Gastrocnemius medialis (tissue), 4 donors: ENCODE data around the gene TRNP1. TPM values are rescaled to one million over a fixed set of nuclear protein-coding genes. Genes with fewer than 3 reads are reported as not detected.

ENCODE experiments used
- ATAC-seq, 2 donors: fragments of 150-250 bp; one replicate each; pipeline ENCODE4 v1.9.1; 2016
- DNase-seq, 2 donors: peaks; one replicate each; pipeline ENCODE4 v3.0.0-alpha.2; 2019
- H3K27ac ChIP-seq, 4 donors: fragments of 200-600 bp; sonication (generic); 1 replicate in 1 of 4; 2 replicates in 3 of 4; pipeline ENCODE4 v1.5.1; 2016 to 2018; ENCODE audit warnings: mild to moderate bottlenecking in 2 of 4, moderate library complexity in 1 of 4
- H3K27me3 ChIP-seq, 3 donors: fragments of 200-600 bp; sonication (generic) in 2 of 3; 1 replicate in 1 of 3; 2 replicates in 2 of 3; pipeline versions ENCODE4 v1.5.1 to v1.6.0; 2016 to 2019; ENCODE audit warnings: mild to moderate bottlenecking in 1 of 3, moderate library complexity in 1 of 3
- H3K36me3 ChIP-seq, 2 donors: fragments of 200-600 bp; sonication (generic) in 1 of 2; one replicate each; pipeline ENCODE4 v1.5.1; 2017 to 2018
- H3K4me1 ChIP-seq, 2 donors: fragments of 200-600 bp; sonication (generic) in 1 of 2; one replicate each; pipeline ENCODE4 v1.5.1; 2016 to 2017; ENCODE audit warnings: mild to moderate bottlenecking in 2 of 2
- H3K4me3 ChIP-seq, 4 donors: fragments of 200-600 bp; sonication (generic) in 3 of 4; 1 replicate in 1 of 4; 2 replicates in 3 of 4; pipeline ENCODE4 v1.5.1; 2016 to 2019; ENCODE audit warnings: mild to moderate bottlenecking in 2 of 4
- H3K9me3 ChIP-seq, 3 donors: fragments of 200-600 bp; sonication (generic) in 2 of 3; 1 replicate in 1 of 3; 2 replicates in 2 of 3; pipeline ENCODE4 v1.5.1; 2016 to 2019
- POLR2A ChIP-seq, 2 donors: fragments of 450-650 bp; IDR thresholded peaks; one replicate each; pipeline ENCODE4 v1.6.1; 2017; ENCODE audit warnings: antibody characterized with exemption in 2 of 2, mild to moderate bottlenecking in 2 of 2, moderate library complexity in 2 of 2
- in situ Hi-C, 4 donors: fragments of 200-750 bp; cut with MboI; loops; one replicate each; pipeline versions ENCODE4 v1.15.0 to v1.8.0; 2017; ENCODE audit warnings: low sequenced_read_pairs in 4 of 4
- intact Hi-C: fragments of 100-400 bp; cut with DNase I; formaldehyde crosslinking; loops from one replicate; pipeline ENCODE4 v1.15.1; 2023; ENCODE audit warnings: low total_unique reads
- total RNA-seq, 4 donors: library from RNA; depleted of rRNA; stranded (reverse); fragments of >200 nt; gene quantifications; one replicate each; pipeline versions ENCODE4 v1.1.0 to v1.2.3, GENCODE V29; 2016
- TF ChIP-seq, protein P1 (sequence below), 5 experiments: fragments of 450-650 bp in 3 of 5; fragments of 200-600 bp in 2 of 5; sonication (generic) in 2 of 5; IDR thresholded peaks in 4 of 5; conservative IDR thresholded peaks in 1 of 5; 1 replicate in 4 of 5; 2 replicates in 1 of 5; pipeline ENCODE4 v1.5.1; 2016 to 2019; ENCODE audit warnings: antibody characterized with exemption in 5 of 5, mild to moderate bottlenecking in 3 of 5, moderate library complexity in 3 of 5

The TRNP1 gene
- total RNA-seq, 4 donors from 2014 or later = 1.2 to 5.1 (median 2.0) TPM

DNA sequence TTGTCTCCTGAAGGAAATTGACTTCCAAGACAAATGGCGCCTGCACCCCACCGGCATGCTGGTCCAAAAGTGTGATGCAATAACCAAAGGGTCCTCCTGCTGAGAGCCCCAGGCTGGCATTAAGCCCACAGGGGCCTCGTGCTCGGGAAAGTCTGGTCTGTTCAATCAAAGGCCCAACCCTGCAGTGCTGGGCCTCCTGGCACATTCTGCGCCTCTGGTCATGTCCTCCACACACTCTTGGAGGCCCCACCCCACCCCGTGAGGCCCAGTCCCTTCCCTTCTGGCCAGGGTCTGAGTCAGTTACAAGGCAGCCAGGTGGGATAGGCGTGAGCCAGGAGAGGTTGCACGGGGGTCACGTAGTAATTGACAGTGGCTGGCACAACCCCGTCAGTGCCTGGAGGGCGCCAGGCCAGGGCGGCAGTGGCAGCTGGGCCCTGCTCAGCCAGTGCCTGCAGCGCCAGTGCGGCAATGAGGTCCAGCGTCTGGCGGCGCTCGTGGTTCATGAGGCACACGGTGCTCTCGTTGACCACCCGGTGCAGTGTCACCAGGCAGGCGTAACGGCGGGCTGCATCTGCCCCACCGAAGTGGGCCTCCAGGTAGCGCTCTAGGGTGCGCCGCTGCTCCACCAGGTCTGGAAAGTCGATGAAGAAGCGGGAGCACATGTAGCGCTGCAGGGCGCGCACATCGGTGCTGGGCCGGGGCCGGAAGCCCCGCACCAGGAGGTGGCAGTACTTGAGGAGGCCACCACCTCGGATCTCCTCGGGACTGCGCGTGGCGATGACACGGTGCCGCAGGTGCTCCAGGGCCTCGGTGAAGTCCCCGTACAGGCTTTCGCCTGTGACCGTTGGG is 12.4 kb downstream of the TRNP1 start:
- intact Hi-C loops = no loop called here
- DNase-seq (no peak), ATAC-seq (no peak)
- Histone ChIP-seq H3K36me3 (no peaks in the 10 kb centered on the region), H3K27me3 (no peaks in the 10 kb centered on the region), H3K4me3 (no peak overlapping the region), H3K9me3 (no peaks in the 10 kb centered on the region), H3K4me1 (peaks cover 0 to 2% of the 10 kb centered on the region in 2 donors), H3K27ac (no peak overlapping the region)
- TF ChIP-seq, protein P1, sequence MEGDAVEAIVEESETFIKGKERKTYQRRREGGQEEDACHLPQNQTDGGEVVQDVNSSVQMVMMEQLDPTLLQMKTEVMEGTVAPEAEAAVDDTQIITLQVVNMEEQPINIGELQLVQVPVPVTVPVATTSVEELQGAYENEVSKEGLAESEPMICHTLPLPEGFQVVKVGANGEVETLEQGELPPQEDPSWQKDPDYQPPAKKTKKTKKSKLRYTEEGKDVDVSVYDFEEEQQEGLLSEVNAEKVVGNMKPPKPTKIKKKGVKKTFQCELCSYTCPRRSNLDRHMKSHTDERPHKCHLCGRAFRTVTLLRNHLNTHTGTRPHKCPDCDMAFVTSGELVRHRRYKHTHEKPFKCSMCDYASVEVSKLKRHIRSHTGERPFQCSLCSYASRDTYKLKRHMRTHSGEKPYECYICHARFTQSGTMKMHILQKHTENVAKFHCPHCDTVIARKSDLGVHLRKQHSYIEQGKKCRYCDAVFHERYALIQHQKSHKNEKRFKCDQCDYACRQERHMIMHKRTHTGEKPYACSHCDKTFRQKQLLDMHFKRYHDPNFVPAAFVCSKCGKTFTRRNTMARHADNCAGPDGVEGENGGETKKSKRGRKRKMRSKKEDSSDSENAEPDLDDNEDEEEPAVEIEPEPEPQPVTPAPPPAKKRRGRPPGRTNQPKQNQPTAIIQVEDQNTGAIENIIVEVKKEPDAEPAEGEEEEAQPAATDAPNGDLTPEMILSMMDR (IDR thresholded peaks at IDR 0.05 in 4 of 5, conservative IDR thresholded peaks at IDR 0.05 in 1 of 5) = no peak
- no peak for TF ChIP-seq POLR2A (IDR thresholded peaks at IDR 0.05)
- in situ Hi-C loops = no loop called here

DNA sequence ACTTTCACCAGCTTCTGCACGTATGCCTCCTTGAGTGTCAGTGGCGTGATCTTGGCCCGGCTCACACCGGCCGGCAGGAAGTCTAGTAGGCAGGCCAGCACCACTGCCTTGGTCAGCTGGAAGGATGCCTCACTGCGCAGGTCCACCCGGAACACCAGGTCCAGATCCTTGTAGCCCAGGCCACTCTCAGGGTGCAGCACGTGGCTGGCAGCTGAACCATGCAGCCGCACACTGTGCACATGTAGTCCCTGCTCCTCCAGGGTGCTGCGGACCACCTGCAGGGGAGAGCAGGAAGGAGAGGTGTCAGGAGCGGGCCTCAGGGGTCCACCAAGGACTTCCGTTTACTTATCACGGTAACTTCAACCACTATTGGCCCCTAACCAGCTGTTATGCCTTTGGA is 13.2 kb downstream of the TRNP1 start:
- in situ Hi-C loops (no loop called here), intact Hi-C loops (no loop called here)
- Histone ChIP-seq H3K36me3 (no peaks in the 10 kb centered on the region), H3K4me3 (no peak overlapping the region), H3K9me3 (no peaks in the 10 kb centered on the region), H3K27ac (no peak overlapping the region), H3K27me3 (no peaks in the 10 kb centered on the region), H3K4me1 (peaks cover 0 to 3% of the 10 kb centered on the region in 2 donors)
- DNase-seq = no peak
- no peak for TF ChIP-seq POLR2A (IDR thresholded peaks at IDR 0.05)
- TF ChIP-seq, protein P1 (IDR thresholded peaks at IDR 0.05 in 4 of 5, conservative IDR thresholded peaks at IDR 0.05 in 1 of 5) = no peak
- no peak for ATAC-seq

DNA sequence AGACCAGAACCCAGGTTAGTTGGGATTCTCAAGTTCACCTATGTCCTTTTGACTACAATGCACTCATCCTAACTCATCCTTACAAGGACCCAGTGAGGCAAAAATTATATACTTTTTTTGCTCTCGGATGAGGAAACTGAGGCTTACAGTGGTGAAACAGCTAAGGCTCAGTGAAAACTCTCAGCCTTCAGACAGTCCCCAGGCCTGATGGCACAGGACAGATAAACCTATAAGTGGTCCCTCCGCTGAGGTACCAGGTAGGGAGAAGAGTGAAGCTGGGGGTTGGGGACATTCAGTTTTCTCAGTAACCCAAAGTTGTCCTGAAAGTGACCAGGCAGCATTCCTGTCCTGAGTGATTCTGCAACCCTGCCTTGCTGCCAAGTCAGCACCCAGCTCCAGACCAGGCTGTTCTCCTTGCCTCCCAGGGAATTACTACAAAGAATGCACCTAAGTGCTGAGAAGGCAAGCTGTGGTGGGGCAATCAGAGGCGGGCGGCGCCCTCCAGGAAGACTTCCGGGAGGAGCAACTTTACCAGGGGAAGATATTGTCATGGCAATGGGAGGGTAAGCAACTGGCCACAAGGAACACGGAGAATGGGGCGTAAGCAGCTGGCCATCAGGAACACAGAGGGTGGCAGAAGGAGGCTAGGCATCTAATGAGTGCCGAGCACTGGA is 14.6 kb downstream of the TRNP1 start:
- H3K4me1 ChIP-seq = peaks cover under 1 to 5% of the 10 kb centered on the region in 2 donors

DNA sequence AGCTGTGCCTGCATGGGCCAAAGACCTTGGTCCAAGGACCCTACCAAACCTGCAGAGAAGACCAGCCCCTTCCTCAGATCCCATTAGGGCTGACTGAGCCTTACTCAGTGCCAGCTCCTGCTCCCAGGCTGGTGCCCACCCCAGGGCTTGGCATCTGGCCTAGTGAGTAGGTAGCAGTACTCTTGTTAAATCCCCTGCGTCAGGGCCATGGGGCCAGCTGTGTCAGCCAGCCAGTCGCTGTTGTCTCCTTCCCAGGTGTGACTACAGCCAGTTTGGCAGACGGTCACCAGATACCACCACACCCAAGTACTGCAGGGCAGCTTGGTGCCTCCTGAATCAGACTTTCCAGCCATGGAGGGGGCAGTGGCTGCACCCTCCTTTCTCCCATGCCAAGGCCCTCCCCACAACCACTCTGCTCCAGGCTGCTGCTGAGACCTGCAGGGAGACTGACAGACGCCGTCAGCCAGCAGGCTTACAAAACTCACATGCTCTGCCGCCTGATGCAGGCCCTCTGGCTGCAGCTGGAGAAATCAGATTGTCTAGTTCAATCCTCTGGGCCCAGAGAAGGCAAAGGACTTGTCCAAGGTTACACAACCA is 16.2 kb downstream of the TRNP1 start:
- Histone ChIP-seq H3K9me3 (no peaks in the 10 kb centered on the region), H3K27ac (peak overlapping the region in 2 of 4 donors; percentile 47 to 71), H3K27me3 (no peaks in the 10 kb centered on the region), H3K36me3 (no peaks in the 10 kb centered on the region), H3K4me1 (peaks cover 5 to 8% of the 10 kb centered on the region in 2 donors), H3K4me3 (no peak overlapping the region)
- DNase-seq (no peak), ATAC-seq (no peak)
- intact Hi-C loops (no loop called here), in situ Hi-C loops (no loop called here)
- TF ChIP-seq POLR2A (IDR thresholded peaks at IDR 0.05) = no peak
- TF ChIP-seq, protein P1 (IDR thresholded peaks at IDR 0.05 in 4 of 5, conservative IDR thresholded peaks at IDR 0.05 in 1 of 5) = no peak

More for the DNA sequence above, 14.6 kb downstream of the TRNP1 start:
- Histone ChIP-seq H3K4me3 (no peak overlapping the region), H3K27ac (no peak overlapping the region), H3K9me3 (no peaks in the 10 kb centered on the region), H3K36me3 (no peaks in the 10 kb centered on the region), H3K27me3 (no peaks in the 10 kb centered on the region)
- ATAC-seq (no peak), DNase-seq (no peak)
- intact Hi-C loops = no loop called here
- TF ChIP-seq, protein P1 (IDR thresholded peaks at IDR 0.05 in 4 of 5, conservative IDR thresholded peaks at IDR 0.05 in 1 of 5) = no peak
- no peak for TF ChIP-seq POLR2A (IDR thresholded peaks at IDR 0.05)
- in situ Hi-C loops = no loop called here
